Embryonic facial prominence (tissue), 1 donor: ENCODE measurements around the gene PTGER2.

Source experiments
- DNase-seq: peaks from one replicate; pipeline ENCODE4 v3.0.0-alpha.2; 2016; ENCODE audit errors: extremely low spot score

Gene PTGER2

DNA sequence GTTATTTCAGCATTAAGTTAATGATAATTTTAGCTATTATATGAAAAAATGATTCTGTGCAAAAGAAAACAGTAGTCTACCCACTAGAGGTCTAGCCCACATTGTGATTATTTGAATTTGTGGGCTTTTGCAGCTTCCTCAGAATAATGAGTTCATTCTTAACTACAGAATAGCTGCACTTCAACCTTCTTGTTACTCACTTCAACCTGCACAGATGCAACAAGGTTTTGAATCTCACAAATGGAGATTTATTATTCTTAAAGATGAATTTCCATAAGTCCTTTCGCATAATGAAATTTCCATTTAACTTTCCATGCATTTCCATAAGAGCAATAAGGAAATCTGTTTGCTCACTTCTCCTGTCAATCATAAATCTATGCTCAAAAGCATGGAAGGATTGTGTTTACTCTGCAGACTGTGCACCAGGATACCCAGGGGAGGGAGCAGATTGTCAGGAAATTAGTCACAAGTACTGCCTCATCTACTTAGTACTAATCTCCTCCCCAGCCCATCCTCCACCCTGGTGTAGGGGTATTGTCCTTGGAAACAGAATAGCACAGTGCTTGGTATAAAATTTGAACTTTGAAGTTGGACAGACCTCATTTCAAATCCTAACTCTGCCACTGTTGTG lies 24.1 kb downstream of the PTGER2 start:
- DNase-seq, result no peak

DNA sequence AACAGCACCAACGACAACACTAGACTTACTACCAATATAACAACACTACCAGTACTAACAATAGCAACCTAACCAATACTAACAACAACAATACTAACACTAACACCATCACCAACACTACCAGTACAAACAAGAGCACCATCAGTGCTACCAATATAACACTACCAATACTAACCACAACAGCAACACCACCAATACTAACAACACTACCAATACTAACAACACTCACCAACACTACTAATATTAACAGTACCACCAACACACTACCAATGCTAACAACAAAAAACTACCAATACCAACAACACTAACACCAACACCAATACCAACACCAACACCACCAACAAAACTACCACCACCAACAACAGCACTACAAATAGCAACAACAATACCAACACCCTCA lies 25.1 kb downstream of the PTGER2 start:
- DNase-seq, result no peak

DNA sequence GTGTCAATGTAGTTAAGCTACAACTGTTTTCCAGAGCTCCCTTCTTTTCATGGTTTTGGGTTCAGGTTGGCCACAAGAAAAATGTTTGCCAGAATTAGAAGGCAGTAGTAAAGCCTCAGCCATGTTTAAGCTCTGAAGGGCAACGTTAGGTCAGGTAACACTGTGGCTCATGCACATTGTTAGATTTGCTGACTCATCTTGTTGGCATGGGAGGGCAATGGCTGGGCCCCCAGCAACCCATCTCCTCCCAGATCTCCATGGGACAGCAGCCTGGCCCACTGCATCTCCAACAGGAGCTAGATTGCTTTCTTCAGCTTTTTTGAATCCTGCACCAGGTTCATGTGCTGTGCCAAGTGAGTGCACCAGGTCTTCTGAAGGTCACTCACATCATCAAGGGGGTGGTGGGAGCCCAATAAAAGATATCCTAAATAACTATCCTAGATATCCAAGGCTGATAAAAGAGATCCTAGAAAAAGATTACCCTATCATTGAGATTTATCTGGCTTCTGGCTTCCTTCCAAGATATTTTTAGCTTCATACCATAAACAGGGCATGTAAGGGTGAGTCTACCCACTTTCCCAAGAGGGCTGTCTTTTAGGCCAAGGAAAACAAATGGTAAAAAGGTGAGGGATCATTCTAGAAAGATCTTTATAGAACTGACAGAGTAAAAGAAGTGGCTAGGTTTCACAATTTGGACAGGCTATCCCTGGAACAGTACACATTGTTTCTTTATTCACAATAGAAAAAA lies 28.9 kb downstream of the PTGER2 start:
- DNase-seq, result no peak

DNA sequence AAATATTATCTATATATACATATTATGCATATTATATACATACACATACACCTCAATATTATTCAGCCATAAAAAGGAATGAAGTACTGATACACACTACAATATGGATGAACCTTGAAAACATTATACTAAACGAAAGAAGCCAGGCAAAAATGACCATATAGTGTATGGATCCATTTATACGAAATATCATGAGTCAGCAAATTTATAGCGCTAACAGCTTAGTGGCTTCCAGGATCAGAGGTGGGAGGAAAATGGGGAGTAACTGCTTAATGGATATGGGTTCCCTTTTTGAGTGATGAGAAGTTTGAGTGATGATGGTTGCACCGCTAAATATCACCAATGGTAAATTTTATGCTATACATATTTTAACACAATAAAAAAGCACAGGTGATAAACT lies 32.7 kb downstream of the PTGER2 start:
- DNase-seq, result no peak

DNA sequence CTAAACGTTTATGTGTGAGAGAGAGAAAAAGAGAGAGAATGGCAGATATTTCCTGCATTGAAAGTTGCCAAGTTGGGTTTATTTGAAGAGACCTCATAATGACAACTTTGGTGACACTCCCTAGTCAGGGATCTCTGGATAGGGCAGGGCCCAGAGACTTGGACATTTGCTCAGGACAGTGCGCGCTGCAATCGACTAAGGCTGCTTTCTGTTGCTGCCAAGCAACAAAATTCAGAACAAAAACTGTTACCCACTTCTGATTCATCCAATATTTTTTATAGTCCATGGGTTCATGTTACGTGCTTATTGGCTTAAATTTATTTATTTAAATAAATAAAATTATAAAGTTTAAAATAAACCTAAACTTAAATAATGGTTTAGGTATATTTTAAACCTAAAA lies 34.2 kb downstream of the PTGER2 start:
- no peak for DNase-seq

DNA sequence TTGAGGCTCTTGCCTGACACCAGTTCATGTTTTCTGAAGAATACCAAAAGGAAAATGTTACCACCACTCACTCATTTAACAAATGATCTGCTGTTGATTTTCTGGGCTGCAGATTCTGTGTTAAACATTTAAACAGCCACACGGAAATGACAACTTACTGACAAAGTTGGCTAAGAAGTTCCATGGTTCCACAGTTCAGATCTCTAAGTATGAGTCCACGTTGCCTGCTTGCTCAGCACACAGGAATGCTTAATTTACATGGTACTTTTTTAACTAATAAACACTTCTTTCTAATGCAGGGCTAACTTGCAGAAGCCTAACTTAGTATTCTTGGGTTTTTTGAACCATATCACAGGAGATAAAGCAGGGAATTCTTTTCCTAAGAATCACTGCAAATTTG lies 34.7 kb downstream of the PTGER2 start:
- DNase-seq, result no peak

DNA sequence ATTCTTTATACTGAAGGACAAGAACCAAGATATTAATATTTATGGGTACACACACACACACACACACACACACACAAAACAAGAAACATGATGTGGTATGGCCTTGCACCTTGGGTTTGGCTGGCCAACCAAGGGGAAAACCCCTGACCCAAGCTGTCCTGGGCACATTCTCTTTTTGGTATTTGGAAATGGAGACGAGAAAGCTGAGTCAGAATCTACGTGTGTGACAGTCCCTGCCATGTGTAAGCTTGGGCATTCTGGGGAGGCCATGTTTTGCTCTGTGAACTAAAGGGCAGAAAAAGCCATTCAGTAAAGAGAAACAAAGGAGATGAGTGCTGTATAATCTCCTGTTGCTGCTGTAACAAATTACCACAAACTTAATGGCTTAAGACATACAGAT lies 35.6 kb downstream of the PTGER2 start:
- no peak for DNase-seq

DNA sequence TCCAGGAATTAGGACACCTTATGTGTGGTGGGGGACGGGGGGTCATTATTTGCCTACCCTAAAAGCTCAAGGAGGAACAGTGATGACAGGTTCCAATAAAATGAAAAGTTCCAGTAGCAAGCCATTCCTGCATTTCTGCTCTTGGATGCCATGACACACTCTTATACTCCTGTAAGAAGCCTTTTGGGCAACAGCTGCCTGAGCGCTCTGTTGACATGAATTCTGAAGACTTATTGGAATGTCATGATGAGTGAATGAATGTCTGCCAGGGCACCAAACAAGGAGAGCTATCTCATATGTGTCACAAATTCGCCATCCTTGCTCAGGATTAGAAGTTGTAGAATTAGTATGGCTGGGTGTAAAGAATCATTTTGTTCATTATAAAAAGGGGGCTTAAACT lies 36.3 kb downstream of the PTGER2 start:
- no peak for DNase-seq

DNA sequence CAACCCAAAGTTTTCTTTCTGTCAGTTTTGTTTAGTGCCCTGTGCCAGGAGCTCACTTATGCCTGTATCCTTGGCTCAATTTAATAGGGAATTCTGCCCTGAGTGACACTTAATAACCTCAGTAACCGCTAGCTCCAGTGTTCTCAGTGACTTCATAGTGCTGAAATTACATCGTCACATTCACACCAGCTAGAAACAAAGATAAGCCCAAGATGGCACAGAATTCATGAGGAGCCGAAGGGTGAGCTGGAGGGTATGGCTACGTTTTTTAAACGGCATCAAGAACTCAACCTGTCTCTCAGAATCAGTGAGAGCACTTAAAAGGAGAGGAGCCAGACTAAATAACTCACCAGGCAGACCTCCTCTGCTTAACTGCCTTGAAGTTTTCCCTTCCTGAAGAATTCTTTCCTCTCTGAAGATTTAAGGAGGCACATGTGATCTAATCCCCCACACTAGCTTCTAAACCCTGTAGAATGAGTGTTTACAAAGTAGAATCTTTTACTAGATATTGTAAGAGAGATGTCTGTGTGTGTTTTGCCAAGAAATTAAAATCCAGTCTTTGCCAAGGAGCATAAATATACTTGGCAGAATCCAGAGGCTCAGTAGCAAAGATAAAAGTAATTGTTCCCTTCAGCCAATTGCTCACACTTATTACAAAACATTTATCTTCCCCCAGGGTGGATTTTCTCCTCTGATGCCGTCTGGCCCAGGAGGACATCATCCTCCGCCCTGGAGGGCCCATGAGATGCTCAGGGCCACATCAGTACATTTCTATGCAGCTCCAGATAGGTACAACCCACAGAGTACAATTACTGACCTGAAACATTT lies 37.3 kb downstream of the PTGER2 start:
- no peak for DNase-seq

DNA sequence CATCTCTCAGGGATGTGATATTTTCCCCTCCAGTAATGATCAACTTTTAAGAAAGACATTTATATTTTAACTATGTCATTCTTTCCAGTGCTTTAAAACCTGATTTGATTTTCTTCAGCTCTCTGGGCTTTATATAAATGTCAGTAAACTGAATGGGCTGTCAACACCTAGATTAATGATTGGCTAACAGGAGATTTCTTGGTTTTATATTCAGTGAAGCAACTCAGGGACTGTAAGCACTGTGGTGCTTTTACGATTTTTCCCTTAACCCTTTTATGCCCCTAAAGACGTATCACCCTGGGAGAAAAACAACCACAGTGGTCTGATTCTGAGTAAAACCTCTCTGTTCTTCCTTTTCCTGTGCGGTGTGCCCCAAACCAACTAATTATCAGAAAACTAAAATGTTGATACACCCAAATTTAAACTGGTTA lies 38.0 kb downstream of the PTGER2 start:
- DNase-seq, result no peak

DNA sequence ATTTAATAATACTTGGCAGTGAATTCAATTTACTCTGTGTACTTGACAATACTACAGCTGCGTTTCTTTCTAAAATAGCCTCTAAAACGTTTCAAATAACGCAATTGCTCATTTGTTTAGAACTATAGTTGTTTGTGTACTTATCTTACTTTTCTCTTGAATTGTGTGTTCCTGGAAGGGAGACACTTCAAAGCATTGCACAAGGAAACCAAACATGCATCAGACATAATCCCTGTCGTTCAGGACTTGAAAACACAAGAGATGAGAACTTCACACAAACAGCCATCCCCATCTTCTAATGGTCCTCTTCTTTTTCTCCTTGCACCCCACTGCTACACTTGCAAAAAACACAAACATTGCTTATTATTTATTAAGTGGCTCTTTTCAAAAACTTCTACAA lies 38.5 kb downstream of the PTGER2 start:
- no peak for DNase-seq

DNA sequence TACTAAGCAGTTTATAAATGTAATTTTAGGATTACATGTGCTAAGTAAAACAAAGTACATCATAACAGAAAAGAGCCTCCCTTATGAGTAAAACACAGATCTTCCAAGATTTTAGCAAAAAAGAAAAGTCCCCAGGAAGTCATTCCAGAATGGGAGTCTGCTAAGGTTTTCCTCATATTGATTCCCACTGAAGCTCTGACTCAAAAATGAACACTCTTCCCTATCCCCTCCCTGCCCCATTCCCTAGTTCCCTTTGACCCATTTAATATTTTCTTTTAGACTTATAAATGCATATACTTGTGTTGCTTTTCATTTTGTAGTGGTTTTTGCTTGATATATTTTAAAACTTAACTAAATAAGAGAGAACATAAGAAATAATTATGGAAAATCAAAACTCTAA lies 40.1 kb downstream of the PTGER2 start:
- DNase-seq, result no peak

DNA sequence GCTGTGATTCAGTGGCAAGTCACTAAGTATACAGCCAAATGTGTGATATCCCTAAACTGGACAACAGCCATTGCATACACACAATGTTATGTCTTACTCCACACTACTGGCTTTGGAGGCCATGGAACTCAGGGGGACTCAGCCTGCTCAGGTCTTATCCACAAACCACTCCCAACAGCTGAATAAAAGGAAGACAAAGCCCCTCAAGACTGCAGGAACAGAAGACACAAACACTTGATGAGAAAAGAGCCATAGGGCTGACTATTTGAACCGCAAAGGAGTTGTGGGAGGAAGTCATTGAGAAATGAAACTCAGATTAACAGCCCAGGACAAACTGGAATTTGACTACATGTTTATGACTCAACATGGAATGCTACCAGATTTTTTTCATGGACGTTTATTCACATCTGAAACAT lies 40.9 kb downstream of the PTGER2 start:
- DNase-seq, result no peak

DNA sequence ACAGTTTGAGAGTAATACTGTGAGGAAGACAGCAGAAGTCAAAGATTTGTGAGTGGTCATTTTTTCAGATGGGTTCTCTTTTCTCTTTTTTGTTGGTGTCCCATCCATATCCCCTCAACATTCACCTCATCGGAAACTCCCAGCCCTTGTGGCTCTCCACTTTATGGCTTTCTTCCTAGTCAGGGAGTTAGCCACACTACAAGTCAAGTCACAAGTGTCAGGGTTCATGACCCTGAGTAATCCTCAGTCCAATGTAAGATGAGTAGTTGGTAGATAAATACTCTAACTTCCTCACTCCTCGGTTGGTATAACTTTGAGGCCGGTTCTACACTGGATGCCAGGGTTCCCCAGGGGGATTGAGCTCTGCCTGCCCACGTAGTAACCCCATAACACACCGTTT lies 41.4 kb downstream of the PTGER2 start:
- DNase-seq, result no peak

DNA sequence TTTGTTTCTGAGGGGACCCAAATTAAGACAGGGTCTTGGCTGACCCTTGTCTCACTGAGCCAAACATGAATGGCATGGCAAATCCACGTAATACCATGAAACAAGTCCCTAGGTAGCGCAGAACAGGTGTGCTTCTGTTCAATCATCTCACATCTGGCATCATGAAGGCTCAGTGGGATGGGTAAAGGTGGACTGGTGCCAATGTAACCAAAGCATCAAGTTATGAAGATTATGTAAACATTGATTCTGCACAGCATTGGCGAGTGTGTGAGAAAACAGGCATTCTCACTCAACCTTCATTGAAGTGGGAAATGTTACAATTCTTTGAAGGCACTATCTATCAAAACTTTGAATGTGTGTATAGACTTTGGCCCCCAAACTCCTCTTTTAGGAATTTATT lies 41.9 kb downstream of the PTGER2 start:
- DNase-seq, result no peak

DNA sequence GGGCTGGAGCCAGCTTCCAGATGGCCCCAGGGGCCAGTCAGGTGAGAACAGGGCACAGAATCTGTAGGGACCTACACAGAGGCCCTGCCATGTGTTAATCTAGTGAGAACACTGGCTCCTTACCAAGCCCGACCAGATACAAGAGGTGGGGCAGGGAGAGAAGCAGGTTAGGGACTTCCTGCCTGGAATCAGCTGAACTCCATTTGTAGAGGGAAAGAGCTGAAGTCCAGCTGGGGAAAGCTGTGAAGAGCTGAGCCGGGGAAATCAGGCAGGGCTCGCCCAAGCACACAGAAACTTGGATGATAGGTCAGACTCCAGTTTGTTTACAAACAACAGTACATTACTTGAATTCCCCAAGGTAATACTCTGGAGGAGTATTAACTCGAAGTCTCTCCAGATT lies 46.7 kb downstream of the PTGER2 start:
- no peak for DNase-seq

DNA sequence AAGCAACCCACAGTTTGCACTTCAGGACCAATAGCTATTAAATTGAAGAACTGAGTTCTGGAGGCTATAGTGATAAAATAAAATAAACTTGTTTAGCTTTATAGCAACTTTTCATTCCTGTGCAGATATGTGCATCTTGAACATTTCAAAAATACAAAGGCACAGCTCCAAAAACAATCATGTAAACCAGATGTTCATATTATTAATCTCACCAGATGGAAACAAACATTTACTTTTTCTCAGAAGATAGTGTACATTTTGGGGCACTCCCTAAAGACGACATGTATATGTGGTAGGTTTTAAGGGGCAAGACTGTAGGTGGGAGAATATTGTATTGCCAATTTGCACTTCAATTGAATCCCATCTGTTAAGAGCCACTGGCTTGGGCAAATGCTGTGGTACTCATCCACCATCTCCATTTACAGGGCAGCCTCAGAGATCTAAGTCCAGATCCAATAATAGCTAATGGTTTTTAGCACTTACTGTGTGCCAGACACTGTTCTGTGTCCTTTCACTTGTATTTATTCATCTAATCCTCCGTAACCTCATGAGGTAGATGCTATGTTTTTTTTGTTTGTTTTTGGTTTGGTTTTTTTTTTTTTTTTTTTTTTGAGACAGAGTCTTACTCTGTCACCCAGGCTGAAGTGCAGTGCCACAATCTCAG lies 49.1 kb downstream of the PTGER2 start:
- DNase-seq, result no peak

DNA sequence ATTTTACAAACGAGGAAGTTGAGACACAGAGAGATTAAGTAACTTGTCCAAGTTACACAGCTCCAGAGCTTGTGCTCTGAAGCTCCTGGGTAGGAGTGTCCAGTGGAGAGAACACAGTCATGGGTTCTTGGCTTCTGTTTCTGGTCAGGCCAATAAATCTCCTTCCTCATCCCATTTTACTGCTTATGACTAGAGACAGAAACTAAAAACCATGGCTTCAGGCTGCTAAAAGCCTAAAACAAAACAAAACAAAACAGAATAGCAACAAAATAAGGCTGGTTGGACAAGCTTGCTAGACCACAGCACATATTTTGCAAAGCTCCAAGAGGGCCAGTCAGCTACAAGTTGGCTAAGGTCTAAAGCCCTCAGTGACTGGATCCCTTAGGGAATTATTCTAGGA lies 49.8 kb downstream of the PTGER2 start:
- no peak for DNase-seq

DNA sequence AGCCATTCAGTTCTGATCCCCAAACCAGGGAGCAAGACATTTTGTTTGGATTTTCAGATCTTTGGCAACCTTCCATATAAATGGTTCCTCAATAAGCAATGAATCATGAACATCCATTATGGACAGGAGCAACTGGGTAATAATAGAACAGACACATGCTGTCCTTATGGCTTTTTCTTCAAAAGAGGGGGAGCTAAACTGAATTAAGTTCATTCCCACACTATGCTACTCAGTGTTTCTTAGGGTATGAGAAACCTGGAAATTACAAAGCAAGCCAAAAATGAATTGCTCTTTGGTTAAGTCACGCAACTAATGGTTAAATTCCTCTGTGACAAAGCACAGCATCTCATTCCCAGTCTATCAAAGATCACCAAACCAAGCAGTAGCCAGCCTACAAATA lies 51.0 kb downstream of the PTGER2 start:
- DNase-seq, result no peak

DNA sequence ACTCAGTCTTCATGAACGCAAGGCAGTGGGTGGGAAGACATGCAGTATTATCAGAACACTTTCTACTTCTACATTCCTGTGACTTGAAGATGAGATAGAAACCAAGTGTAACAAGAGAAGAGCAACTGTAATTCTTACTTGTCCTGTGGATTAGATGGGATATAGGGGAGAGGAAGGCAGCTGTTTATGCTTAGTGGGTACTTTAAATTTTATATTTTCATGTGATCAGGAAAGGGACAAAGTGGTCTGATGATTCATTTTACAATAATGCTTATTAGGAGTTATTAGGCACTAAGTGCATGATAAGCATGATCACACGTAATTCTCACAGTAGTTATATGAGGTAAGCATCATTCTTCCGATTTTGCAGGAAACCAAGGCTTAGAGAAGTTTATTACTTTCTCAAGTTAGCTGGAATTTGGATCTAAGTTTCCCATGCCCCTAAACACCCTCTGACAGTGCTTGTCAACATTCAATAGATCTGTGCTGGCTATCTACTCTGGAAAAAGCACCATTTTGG lies 52.7 kb downstream of the PTGER2 start:
- DNase-seq, result no peak

DNA sequence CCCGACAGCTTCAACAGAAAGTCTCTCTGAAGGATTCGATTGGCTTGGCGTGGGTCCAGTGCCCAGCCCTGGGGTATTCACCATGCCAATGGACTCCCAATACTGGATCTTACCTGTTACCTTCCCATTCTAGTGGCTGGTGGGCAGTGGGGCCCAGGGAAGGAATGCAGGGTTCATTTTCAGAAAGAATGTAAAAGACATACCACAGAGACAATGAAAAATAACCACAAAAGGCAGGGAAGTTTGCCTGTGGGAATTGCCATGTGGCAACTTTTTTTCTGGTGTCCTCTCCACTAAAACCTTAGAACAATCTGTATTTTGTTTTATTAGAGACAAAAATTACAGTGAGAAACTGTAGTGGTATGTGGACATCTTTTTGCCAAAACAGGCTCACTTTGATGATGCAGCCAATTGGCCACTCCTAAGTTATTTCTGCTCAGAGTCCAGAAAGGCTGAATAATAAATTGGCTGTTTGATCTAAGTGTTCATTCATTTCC lies 55.2 kb downstream of the PTGER2 start:
- no peak for DNase-seq

DNA sequence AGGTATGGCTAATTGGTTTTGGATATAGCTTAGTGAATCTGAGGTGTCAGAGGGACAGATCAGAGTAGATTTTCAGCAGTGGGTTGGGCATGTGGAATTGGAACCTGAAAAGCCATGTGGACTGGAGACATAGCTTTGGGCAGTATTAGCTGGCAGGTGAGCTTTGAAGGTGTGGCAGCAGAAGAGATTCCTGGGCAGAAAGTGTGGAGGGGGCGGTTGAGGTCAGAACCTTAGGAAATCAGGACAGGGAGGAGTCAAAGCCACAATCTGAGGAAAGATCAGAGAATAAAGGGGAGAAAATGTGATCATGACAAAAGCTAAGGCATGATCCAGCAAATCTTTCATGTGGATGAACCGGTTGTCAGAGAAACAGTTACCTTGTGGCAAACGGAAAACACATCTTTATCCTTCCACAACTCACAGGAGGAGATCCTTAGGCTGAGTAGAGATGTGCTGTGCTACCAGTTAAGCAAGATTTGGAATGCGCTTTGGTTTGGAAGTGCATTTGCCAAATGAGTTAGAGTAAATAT lies 56.4 kb downstream of the PTGER2 start:
- DNase-seq, result no peak
